ENCODE results near the gene TMCO5A.
A peak's percentile ranks its signal among the peaks of the same experiment; 100 is the strongest.

Gene TMCO5A

GRCh38 chr15:37978231-37978630, 43.8 kb downstream of the TMCO5A start:
- no peak for DNase-seq

GRCh38 chr15:37979671-37980409, 45.4 kb downstream of the TMCO5A start:
- DNase-seq: no peak

GRCh38 chr15:37981201-37981600, 46.8 kb downstream of the TMCO5A start:
- no peak for DNase-seq

- peak; percentile 44 for DNase-seq
Observed at GRCh38 chr15:37981775-37982174, 47.3 kb downstream of the TMCO5A start.

- DNase-seq: no peak
Observed at GRCh38 chr15:37984368-37984767, 49.9 kb downstream of the TMCO5A start.

GRCh38 chr15:37995461-37996347, 61.3 kb downstream of the TMCO5A start:
- DNase-seq: peak; percentile 81

Data from midbrain (tissue), 1 donor.